Activated T-cell treated with anti-CD3 and anti-CD28 coated beads for 1 hour (primary cell): ENCODE results near the gene COMMD10.
"Not testable (repeated sequence)": the region's sequence is repeated elsewhere in the genome, so short reads cannot be mapped to it uniquely, and the experiment has no call there.

ENCODE experiments used
- DNase-seq: peaks from one replicate; pipeline ENCODE4 v3.0.0-alpha.2; 2020; ENCODE audit warnings: low read depth

The COMMD10 gene

GRCh38 chr5:116084871-116085715, at the start of gene COMMD10:
COMMD10 (plus strand) TSS chr5:116085025.
- DNase-seq: peak; percentile 60

- no peak for DNase-seq
These were observed 49.7 kb upstream of the COMMD10 start for GRCh38 chr5:116035123-116035522.

GRCh38 chr5:116037236-116037822, 47.5 kb upstream of the COMMD10 start:
- DNase-seq: no peak

DNA sequence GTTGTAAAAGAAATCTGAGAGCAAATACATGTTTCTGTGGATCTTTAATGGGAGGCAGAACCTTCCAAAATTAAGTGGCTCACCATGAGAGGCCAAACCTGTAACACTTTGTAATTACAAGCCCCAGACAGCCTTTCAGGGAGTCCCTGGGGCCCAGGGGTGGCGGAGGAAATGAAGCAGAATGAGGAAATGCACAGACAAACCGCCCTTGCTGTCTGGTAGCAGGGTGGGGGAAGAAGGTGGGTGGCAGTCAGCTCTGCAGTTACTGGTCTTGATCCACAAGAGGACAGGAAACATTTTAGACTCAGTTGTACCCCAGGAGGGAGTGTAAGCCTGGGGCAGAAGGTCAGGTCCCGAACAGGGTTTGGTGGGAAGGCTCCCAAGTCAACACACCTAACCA, 46.0 kb upstream of the COMMD10 start:
- no peak for DNase-seq

- DNase-seq: no peak
These were observed 42.5 kb upstream of the COMMD10 start for GRCh38 chr5:116042375-116042774.

GRCh38 chr5:116044073-116044472, 40.8 kb upstream of the COMMD10 start:
- no peak for DNase-seq

DNA sequence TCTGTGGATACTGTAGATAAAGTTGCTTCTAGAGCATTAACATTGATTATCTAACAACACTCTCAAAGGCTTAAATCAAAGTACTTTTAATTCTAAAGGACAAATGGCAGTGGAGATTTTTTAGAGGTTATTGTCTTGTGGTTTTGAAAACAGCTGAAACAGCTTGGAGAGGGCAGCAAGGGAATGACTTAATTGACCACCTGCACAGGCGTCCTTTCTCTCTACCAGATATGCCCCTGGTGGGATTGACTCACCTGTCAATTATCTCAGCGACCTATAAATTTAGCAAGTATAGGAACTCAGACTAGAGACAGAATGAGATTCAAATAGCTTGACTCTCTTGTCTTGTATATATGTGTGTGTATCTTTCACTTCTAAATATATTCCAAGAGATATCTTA, 39.0 kb upstream of the COMMD10 start:
- DNase-seq: no peak

- no peak for DNase-seq
These were observed 38.6 kb upstream of the COMMD10 start for GRCh38 chr5:116046261-116046660.

DNA sequence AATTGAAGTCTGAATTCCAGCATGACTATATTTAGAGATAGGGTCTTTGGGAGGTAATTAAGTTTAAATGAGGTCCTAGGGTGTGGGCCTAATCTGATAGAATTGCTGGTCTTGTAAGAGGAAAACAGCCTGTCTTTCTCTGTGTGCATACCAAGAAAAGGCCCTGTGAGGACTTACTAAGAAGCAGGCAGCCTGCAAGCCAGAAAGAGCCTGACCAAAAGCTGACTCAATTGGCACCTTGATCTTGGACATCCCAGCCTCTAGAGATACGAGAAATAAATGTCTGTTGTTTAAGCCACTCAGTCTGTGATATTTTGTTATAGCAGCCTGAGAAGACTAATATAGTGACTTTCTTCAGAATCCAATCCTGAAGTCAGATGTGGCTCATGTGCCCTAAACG, 38.0 kb upstream of the COMMD10 start:
- no peak for DNase-seq

GRCh38 chr5:116058346-116058936, 26.4 kb upstream of the COMMD10 start:
- no peak for DNase-seq

DNA sequence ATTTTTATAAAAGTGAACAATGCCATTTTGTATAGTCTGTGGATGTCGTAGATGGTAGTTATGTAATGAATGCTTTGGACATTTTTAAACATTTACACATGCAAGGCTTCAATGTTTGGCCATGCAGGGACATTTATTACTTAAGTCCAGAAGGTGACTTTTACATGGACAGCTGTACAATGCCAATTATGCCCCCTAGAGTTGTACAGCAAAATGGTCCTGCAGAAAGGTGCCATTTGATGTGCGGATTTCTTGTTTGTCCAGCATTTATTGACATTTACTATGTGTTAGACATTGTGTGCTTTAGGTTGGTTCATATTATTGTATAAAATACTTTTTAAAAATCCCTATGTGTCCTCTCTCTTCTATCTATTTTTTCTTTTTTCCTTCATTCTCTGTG, 22.5 kb upstream of the COMMD10 start:
- no peak for DNase-seq

GRCh38 chr5:116063950-116064349, 20.9 kb upstream of the COMMD10 start:
- DNase-seq: no peak

GRCh38 chr5:116068028-116068632, 16.7 kb upstream of the COMMD10 start:
- peak; percentile 7 for DNase-seq

- DNase-seq: no peak
These were observed 13.6 kb upstream of the COMMD10 start for GRCh38 chr5:116071211-116071610.

DNA sequence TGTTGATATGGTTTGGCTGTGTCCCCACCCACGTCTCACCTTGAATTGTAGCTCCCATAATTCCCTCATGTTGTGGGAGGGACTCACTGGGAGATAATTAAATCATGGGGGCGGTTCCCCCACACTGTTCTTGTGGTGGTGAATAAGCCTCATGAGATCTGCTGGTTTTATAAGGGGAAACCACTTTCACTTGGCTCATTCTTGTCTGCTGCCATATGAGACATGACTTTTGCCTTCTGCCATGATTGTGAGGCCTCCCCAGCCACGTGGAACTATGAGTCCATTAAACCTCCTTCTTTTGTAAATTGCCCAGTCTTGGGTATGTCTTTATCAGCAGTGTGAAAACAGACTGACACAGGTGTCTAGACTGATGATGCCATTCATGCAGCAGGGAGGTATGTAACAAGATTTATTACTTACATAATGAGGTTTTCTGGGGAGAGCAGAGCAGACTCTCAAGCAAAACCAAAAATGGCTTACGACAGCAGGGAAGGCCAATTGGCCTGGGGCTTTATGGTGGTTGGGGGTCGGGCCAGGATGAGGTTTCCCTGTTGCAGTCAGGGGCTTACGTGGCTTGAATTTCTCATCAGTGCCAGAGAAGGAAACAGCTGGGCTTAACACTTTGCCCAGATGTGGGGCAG, 9.5 kb upstream of the COMMD10 start:
- no peak for DNase-seq

DNA sequence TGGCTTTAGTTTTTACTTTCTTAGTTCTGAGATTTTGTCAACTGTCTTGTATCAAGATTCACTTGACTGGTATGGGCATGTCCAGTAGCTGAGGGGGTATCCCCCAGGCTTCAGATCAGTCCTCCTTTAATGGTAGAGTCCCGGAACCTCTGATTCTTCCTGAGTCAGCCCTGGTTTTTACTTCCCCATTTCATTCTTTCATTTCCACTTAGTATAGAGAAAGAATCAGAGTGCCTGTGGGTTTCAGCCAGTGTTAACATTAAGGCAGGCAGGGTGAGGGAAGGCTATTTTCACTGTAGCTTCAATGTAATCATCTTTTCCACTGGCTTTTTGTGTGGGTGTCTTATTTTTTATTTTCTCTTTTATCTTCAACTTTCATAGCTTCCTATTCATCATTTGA, 8.3 kb upstream of the COMMD10 start:
- DNase-seq: no peak

- DNase-seq: no peak
These were observed 6.6 kb upstream of the COMMD10 start for GRCh38 chr5:116078199-116078598.

- DNase-seq: peak; percentile 5
These were observed 536 bp upstream of the COMMD10 start for GRCh38 chr5:116084287-116084691.

- DNase-seq: not testable (repeated sequence)
These were observed 1.5 kb downstream of the COMMD10 start for GRCh38 chr5:116086309-116086708.

DNA sequence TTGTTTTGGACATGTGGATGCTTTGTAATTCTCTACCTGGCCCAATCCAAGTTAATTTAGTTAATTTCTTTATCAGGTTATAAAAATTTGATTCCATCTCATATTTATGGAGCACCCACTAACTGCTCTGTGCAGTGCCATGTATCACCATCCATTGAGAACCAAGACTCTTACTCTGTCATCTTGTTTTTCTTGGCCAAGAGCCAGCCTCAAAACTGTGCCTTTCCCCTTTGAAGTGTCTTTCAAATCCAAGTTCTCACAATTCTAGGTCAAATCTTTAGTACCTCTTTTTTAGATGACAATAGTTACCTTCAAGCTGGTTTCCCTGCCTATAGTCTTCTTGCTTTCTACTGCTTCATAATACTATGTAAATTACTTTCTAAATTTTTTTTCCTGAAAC, 3.2 kb downstream of the COMMD10 start:
- no peak for DNase-seq

DNA sequence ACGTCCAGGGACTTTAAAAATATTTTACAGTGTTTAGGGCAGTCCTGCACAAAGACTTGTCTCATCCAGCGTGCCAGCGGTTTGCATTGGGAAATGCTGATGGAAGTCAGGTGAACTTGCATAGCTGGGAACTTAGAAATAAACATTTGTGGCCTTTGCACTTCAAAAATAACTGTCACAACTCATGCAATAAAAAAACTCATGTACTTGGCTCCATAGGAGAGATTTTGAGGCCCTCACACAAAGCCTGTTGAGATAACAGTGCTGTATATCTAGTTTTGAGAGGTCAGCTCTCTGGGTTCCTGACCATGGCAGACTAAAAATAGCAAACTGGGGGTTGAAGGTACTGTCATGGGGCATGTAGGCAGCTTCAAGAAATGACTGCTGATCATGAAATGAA, 5.5 kb downstream of the COMMD10 start:
- DNase-seq: no peak

GRCh38 chr5:116091416-116091815, 6.6 kb downstream of the COMMD10 start:
- no peak for DNase-seq
